ENCODE data around the gene LRRC7.

LRRC7 gene

GRCh38 chr1:69551476-69552324 is 16.0 kb upstream of the LRRC7 start:
- Histone ChIP-seq H3F3A (ENCODE audit: low read depth) (no peaks in the 10 kb centered on the region), H3K79me2 (ENCODE audit: insufficient read depth, low read length) (no peaks in the 10 kb centered on the region), H3K9me2 (replicated peaks; ENCODE audit: low read depth, low read length) (no peaks in the 10 kb centered on the region), H3K4me2 (ENCODE audit: low read depth, low read length, poor library complexity, severe bottlenecking) (no peak overlapping the region), H2AFZ (ENCODE audit: low read length) (no peak overlapping the region), H3K4me1 (ENCODE audit: insufficient read depth, low read length, poor library complexity, severe bottlenecking) (no peaks in the 10 kb centered on the region), H3K4me3 (ENCODE audit: low read length, poor library complexity, severe bottlenecking) (no peak overlapping the region), H4K20me1 (ENCODE audit: insufficient read depth, low read length, poor library complexity, severe bottlenecking) (no peaks in the 10 kb centered on the region), H3K36me3 (ENCODE audit: insufficient read depth, low read length) (no peaks in the 10 kb centered on the region), H3K9ac (ENCODE audit: low read depth, low read length, poor library complexity, severe bottlenecking) (no peak overlapping the region), H3K27me3 (ENCODE audit: insufficient read depth, low read length, poor library complexity, severe bottlenecking) (no peaks in the 10 kb centered on the region), H3K9me3 (ENCODE audit: insufficient read depth, low read depth, low read length) (no peaks in the 10 kb centered on the region)
- TF ChIP-seq EZH2phosphoT487 (IDR thresholded peaks at IDR 0.05; ENCODE audit: borderline replicate concordance): no peak
- no peak for TF ChIP-seq CTCF (conservative IDR thresholded peaks at IDR 0.05; ENCODE audit: low read length)

GRCh38 chr1:69553726-69554125 is 14.0 kb upstream of the LRRC7 start:
- H3K4me2 ChIP-seq (ENCODE audit: low read depth, low read length, poor library complexity, severe bottlenecking): no peak overlapping the region
- H3K79me2 ChIP-seq (ENCODE audit: insufficient read depth, low read length): no peaks in the 10 kb centered on the region
- H3F3A ChIP-seq (ENCODE audit: low read depth): no peaks in the 10 kb centered on the region
- no peaks in the 10 kb centered on the region for H4K20me1 ChIP-seq (ENCODE audit: insufficient read depth, low read length, poor library complexity, severe bottlenecking)
- no peaks in the 10 kb centered on the region for H3K9me2 ChIP-seq (replicated peaks; ENCODE audit: low read depth, low read length)
- no peak overlapping the region for H2AFZ ChIP-seq (ENCODE audit: low read length)
- no peaks in the 10 kb centered on the region for H3K27me3 ChIP-seq (ENCODE audit: insufficient read depth, low read length, poor library complexity, severe bottlenecking)
- H3K36me3 ChIP-seq (ENCODE audit: insufficient read depth, low read length): no peaks in the 10 kb centered on the region
- no peak for TF ChIP-seq CTCF (conservative IDR thresholded peaks at IDR 0.05; ENCODE audit: low read length)
- TF ChIP-seq EZH2phosphoT487 (IDR thresholded peaks at IDR 0.05; ENCODE audit: borderline replicate concordance): no peak
- no peak overlapping the region for H3K9ac ChIP-seq (ENCODE audit: low read depth, low read length, poor library complexity, severe bottlenecking)
- no peaks in the 10 kb centered on the region for H3K9me3 ChIP-seq (ENCODE audit: insufficient read depth, low read depth, low read length)
- no peaks in the 10 kb centered on the region for H3K4me1 ChIP-seq (ENCODE audit: insufficient read depth, low read length, poor library complexity, severe bottlenecking)
- no peak overlapping the region for H3K4me3 ChIP-seq (ENCODE audit: low read length, poor library complexity, severe bottlenecking)

GRCh38 chr1:69568421-69569174 is 876 bp downstream of the LRRC7 start:
- no peak overlapping the region for H3K4me3 ChIP-seq (ENCODE audit: low read length, poor library complexity, severe bottlenecking)
- no peaks in the 10 kb centered on the region for H3K79me2 ChIP-seq (ENCODE audit: insufficient read depth, low read length)
- TF ChIP-seq EZH2phosphoT487 (IDR thresholded peaks at IDR 0.05; ENCODE audit: borderline replicate concordance): no peak
- TF ChIP-seq CTCF (conservative IDR thresholded peaks at IDR 0.05; ENCODE audit: low read length): no peak
- no peak overlapping the region for H3K4me2 ChIP-seq (ENCODE audit: low read depth, low read length, poor library complexity, severe bottlenecking)
- no peak overlapping the region for H3K9ac ChIP-seq (ENCODE audit: low read depth, low read length, poor library complexity, severe bottlenecking)
- H3F3A ChIP-seq (ENCODE audit: low read depth): no peaks in the 10 kb centered on the region
- no peaks in the 10 kb centered on the region for H4K20me1 ChIP-seq (ENCODE audit: insufficient read depth, low read length, poor library complexity, severe bottlenecking)
- H3K9me3 ChIP-seq (ENCODE audit: insufficient read depth, low read depth, low read length): no peaks in the 10 kb centered on the region
- H3K27me3 ChIP-seq (ENCODE audit: insufficient read depth, low read length, poor library complexity, severe bottlenecking): no peaks in the 10 kb centered on the region
- H3K9me2 ChIP-seq (replicated peaks; ENCODE audit: low read depth, low read length): no peaks in the 10 kb centered on the region
- H3K36me3 ChIP-seq (ENCODE audit: insufficient read depth, low read length): no peaks in the 10 kb centered on the region
- no peak overlapping the region for H2AFZ ChIP-seq (ENCODE audit: low read length)
- H3K4me1 ChIP-seq (ENCODE audit: insufficient read depth, low read length, poor library complexity, severe bottlenecking): no peaks in the 10 kb centered on the region
